ENCODE measurements around the gene SH3BGR.

Gene SH3BGR

GRCh38 chr21:39527067-39527595, 75.4 kb downstream of the SH3BGR start:
- no peak overlapping the region for H3K9ac ChIP-seq (ENCODE audit: low read length)
- H2AFZ ChIP-seq (ENCODE audit: low read depth, low read length) = no peak overlapping the region
- H3K4me1 ChIP-seq (ENCODE audit: low read length) = no peaks in the 10 kb centered on the region
- TF ChIP-seq EZH2phosphoT487 (IDR thresholded peaks at IDR 0.05; ENCODE audit: low read depth) = no peak
- TF ChIP-seq, protein P1, sequence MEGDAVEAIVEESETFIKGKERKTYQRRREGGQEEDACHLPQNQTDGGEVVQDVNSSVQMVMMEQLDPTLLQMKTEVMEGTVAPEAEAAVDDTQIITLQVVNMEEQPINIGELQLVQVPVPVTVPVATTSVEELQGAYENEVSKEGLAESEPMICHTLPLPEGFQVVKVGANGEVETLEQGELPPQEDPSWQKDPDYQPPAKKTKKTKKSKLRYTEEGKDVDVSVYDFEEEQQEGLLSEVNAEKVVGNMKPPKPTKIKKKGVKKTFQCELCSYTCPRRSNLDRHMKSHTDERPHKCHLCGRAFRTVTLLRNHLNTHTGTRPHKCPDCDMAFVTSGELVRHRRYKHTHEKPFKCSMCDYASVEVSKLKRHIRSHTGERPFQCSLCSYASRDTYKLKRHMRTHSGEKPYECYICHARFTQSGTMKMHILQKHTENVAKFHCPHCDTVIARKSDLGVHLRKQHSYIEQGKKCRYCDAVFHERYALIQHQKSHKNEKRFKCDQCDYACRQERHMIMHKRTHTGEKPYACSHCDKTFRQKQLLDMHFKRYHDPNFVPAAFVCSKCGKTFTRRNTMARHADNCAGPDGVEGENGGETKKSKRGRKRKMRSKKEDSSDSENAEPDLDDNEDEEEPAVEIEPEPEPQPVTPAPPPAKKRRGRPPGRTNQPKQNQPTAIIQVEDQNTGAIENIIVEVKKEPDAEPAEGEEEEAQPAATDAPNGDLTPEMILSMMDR (IDR thresholded peaks at IDR 0.05; ENCODE audit: low read depth, low read length) = no peak
- no peak overlapping the region for H3K4me2 ChIP-seq (ENCODE audit: low read length)
- no peak overlapping the region for H3K4me3 ChIP-seq (ENCODE audit: low read length)
- H4K20me1 ChIP-seq (ENCODE audit: insufficient read depth, low read length) = no peaks in the 10 kb centered on the region
- H3K36me3 ChIP-seq (replicated peaks; ENCODE audit: low read depth, low read length) = no peaks in the 10 kb centered on the region
- H3K79me2 ChIP-seq (ENCODE audit: low read length) = no peaks in the 10 kb centered on the region
- no peak overlapping the region for H3K27ac ChIP-seq (ENCODE audit: low read length)
- H3K9me3 ChIP-seq (ENCODE audit: insufficient read depth, low read length) = no peaks in the 10 kb centered on the region
- H3K27me3 ChIP-seq (ENCODE audit: low read depth, low read length) = no peaks in the 10 kb centered on the region

- no peak overlapping the region for H3K9ac ChIP-seq (ENCODE audit: low read length)
- H3K79me2 ChIP-seq (ENCODE audit: low read length) = no peaks in the 10 kb centered on the region
- H3K27ac ChIP-seq (ENCODE audit: low read length) = no peak overlapping the region
- H3K27me3 ChIP-seq (ENCODE audit: low read depth, low read length) = no peaks in the 10 kb centered on the region
- H3K9me3 ChIP-seq (ENCODE audit: insufficient read depth, low read length) = no peaks in the 10 kb centered on the region
- H3K4me2 ChIP-seq (ENCODE audit: low read length) = no peak overlapping the region
- H3K36me3 ChIP-seq (replicated peaks; ENCODE audit: low read depth, low read length) = no peaks in the 10 kb centered on the region
- TF ChIP-seq, protein P1 (IDR thresholded peaks at IDR 0.05; ENCODE audit: low read depth, low read length) = no peak
- no peak for TF ChIP-seq EZH2phosphoT487 (IDR thresholded peaks at IDR 0.05; ENCODE audit: low read depth)
- H3K4me3 ChIP-seq (ENCODE audit: low read length) = no peak overlapping the region
- no peak overlapping the region for H2AFZ ChIP-seq (ENCODE audit: low read depth, low read length)
- no peaks in the 10 kb centered on the region for H4K20me1 ChIP-seq (ENCODE audit: insufficient read depth, low read length)
- H3K4me1 ChIP-seq (ENCODE audit: low read length) = no peaks in the 10 kb centered on the region
Observed at GRCh38 chr21:39527664-39528381, 76.1 kb downstream of the SH3BGR start.

GRCh38 chr21:39529026-39529425, 77.3 kb downstream of the SH3BGR start:
- Histone ChIP-seq H3K4me1 (ENCODE audit: low read length) (no peaks in the 10 kb centered on the region), H3K4me3 (ENCODE audit: low read length) (no peak overlapping the region), H3K9me3 (ENCODE audit: insufficient read depth, low read length) (no peaks in the 10 kb centered on the region), H3K36me3 (replicated peaks; ENCODE audit: low read depth, low read length) (no peaks in the 10 kb centered on the region), H2AFZ (ENCODE audit: low read depth, low read length) (no peak overlapping the region), H3K79me2 (ENCODE audit: low read length) (no peaks in the 10 kb centered on the region), H3K27me3 (ENCODE audit: low read depth, low read length) (no peaks in the 10 kb centered on the region), H4K20me1 (ENCODE audit: insufficient read depth, low read length) (no peaks in the 10 kb centered on the region), H3K9ac (ENCODE audit: low read length) (no peak overlapping the region), H3K4me2 (ENCODE audit: low read length) (no peak overlapping the region), H3K27ac (ENCODE audit: low read length) (no peak overlapping the region)
- no peak for TF ChIP-seq EZH2phosphoT487 (IDR thresholded peaks at IDR 0.05; ENCODE audit: low read depth)
- TF ChIP-seq, protein P1 (IDR thresholded peaks at IDR 0.05; ENCODE audit: low read depth, low read length) = no peak

DNA sequence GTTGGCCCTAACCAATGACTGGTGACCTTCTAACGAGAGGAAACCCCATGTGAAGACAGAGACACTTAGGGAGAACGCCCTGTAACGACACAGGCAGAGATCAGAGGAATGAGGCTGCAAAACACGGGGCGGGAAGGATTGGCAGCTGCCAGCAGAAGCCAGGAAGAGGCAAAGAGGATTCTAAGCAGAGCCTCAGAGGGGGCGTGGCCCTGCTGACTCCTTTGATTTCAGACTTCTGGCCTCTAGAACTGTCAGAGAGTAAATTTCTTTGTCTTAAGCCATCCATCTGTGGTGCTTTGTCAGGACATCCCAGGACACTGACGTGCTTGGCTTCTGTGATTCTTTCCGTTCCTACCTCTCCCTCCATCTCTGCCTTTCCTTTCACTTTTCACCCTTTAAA, 79.3 kb downstream of the SH3BGR start:
- Histone ChIP-seq H3K27ac (ENCODE audit: low read length) (no peak overlapping the region), H3K79me2 (ENCODE audit: low read length) (no peaks in the 10 kb centered on the region), H3K4me3 (ENCODE audit: low read length) (no peak overlapping the region), H3K36me3 (replicated peaks; ENCODE audit: low read depth, low read length) (no peaks in the 10 kb centered on the region), H3K27me3 (ENCODE audit: low read depth, low read length) (no peaks in the 10 kb centered on the region), H3K9me3 (ENCODE audit: insufficient read depth, low read length) (no peaks in the 10 kb centered on the region), H3K9ac (ENCODE audit: low read length) (no peak overlapping the region), H4K20me1 (ENCODE audit: insufficient read depth, low read length) (no peaks in the 10 kb centered on the region), H3K4me1 (ENCODE audit: low read length) (no peaks in the 10 kb centered on the region), H3K4me2 (ENCODE audit: low read length) (no peak overlapping the region), H2AFZ (ENCODE audit: low read depth, low read length) (no peak overlapping the region)
- TF ChIP-seq EZH2phosphoT487 (IDR thresholded peaks at IDR 0.05; ENCODE audit: low read depth) = no peak
- TF ChIP-seq, protein P1 (IDR thresholded peaks at IDR 0.05; ENCODE audit: low read depth, low read length) = no peak
